Aorta (tissue), 5 donors: ENCODE data around the gene PLAC8L1. TPM values are rescaled to one million over a fixed set of nuclear protein-coding genes. Genes with fewer than 3 reads are reported as not detected.
"Not testable (repeated sequence)": the region's sequence is repeated elsewhere in the genome, so short reads cannot be mapped to it uniquely, and the experiment has no call there.

Experiments used
- ATAC-seq: fragments of 200-7000 bp; cut with Tn5 transposase; one replicate; pipeline ENCODE4 v1.9.1; 2022; ENCODE audit warnings: moderate library complexity; ENCODE audit not compliant: low FRiP score
- DNase-seq, 2 donors: peaks; one replicate each; pipeline ENCODE4 v3.0.0-alpha.2; 2020
- H3K27ac ChIP-seq, 2 donors: one replicate each; pipeline ENCODE4 v1.5.1; 2013; ENCODE audit warnings: low read length in 2 of 2, mild to moderate bottlenecking in 2 of 2, moderate library complexity in 2 of 2, control low read depth in 1 of 2, inconsistent platforms in 1 of 2, low read depth in 1 of 2
- H3K27me3 ChIP-seq, 2 donors: one replicate each; pipeline ENCODE4 v1.6.1; 2013; ENCODE audit warnings: control low read depth in 1 of 2, low read length in 1 of 2, mild to moderate bottlenecking in 1 of 2, moderate library complexity in 1 of 2; ENCODE audit not compliant: insufficient read depth in 2 of 2, control insufficient read depth in 1 of 2
- H3K36me3 ChIP-seq, 2 donors: one replicate each; pipeline ENCODE4 v1.6.1; 2013; ENCODE audit warnings: control low read depth in 1 of 2, low read length in 1 of 2, mild to moderate bottlenecking in 1 of 2; ENCODE audit not compliant: insufficient read depth in 2 of 2, control insufficient read depth in 1 of 2
- H3K4me1 ChIP-seq, 2 donors: one replicate each; pipeline ENCODE4 v1.6.1; 2013; ENCODE audit warnings: low read length in 2 of 2, control low read depth in 1 of 2, mild to moderate bottlenecking in 1 of 2, moderate library complexity in 1 of 2; ENCODE audit not compliant: insufficient read depth in 2 of 2, control insufficient read depth in 1 of 2
- H3K4me3 ChIP-seq, 2 donors: one replicate each; pipeline ENCODE4 v1.5.1; 2013; ENCODE audit warnings: low read length in 2 of 2, control low read depth in 1 of 2, mild to moderate bottlenecking in 1 of 2
- H3K9me3 ChIP-seq: one replicate; pipeline ENCODE4 v1.6.1; 2013; ENCODE audit warnings: mild to moderate bottlenecking, low read length; ENCODE audit not compliant: control insufficient read depth
- WGBS, 2 donors: extraction: QIAGEN DNeasy Blood & Tissue Kit; methylation state at CpG; one replicate each; pipeline ENCODE4 v1.1.7; 2013; 5-methylcytosine and 5-hydroxymethylcytosine counted together
- intact Hi-C, 2 donors: fragments of 100-400 bp; cut with DNase I; formaldehyde crosslinking; loops; one replicate each; pipeline versions ENCODE4 v1.14.2 to v1.15.0; 2022
- polyA plus RNA-seq, 2 donors: library from polyadenylated mRNA; stranded (reverse); fragments of 200-250 nt; gene quantifications; one replicate each; pipeline ENCODE4 v1.2.3, GENCODE V29; 2013
- total RNA-seq, 2 donors: library from RNA; stranded (reverse); fragmentation: NEBNext Ultra II Directional; extraction: Animal tissue kit (Norgen Biotek cat#: 25700); gene quantifications; one replicate each; pipeline ENCODE4 v1.2.1, GENCODE V29; 2021
- donor health status: healthy with polysubstance abuse.
- donor health status: Bipolar disorder and iron deficiency.
- donor health status: DM: no; HTN: no; CAD: no.
- donor health status: DM: no; HTN: no; CAD: no.
- donor health status: DM: yes; HTN: yes; CAD: no.

PLAC8L1 gene
- total and polyA plus RNA-seq, 4 donors, result 0.84 to 0.87 TPM; not detected in 2

DNA sequence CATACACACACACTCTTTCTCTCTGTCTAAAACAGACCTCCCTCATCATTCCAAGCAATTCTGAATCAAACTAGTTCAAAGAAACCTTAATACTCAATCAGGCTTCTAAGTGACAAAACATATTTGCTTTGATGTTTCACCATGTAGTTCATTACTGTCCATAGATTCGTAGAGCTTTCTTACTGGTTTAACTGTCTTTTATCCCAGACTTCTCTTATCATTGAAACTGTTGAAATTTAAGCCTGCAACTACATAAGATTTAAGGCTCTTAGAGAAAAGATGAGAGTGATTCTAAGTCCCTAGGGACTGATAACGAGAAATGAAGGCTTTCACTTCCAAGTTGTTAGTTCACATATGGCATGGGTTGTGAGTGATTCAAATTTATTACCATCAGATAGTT is 11.0 kb upstream of the PLAC8L1 start:
- intact Hi-C loops, result no loop called here

DNA sequence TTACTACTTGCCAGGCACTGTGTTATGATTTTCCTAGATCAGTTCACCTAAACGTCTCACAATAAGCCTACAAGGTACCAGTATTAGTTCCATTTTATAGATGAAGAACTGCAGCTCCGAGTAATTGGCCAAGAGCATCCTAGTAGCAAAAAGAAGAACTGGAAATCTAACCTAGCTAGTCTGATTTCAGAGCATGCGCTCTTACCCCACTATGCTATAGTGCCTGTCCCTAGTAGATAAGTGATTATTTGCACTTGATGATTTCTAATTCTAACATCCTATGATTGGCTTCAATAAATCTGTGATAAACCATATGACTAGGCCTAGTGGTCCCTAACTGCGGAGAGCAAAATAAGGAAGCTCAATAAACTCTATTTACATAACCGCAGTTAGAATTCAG is 7.1 kb upstream of the PLAC8L1 start:
- no peaks in the 10 kb centered on the region for H3K27me3 ChIP-seq
- peaks cover 0 to 2% of the 10 kb centered on the region in 2 donors for H3K4me1 ChIP-seq
- ATAC-seq, result no peak
- no peak overlapping the region for H3K4me3 ChIP-seq
- H3K27ac ChIP-seq, result no peak overlapping the region
- WGBS, 2 donors, result 77 to 92% methylated on average over 5 of the region's 5 CpGs
- peaks cover 0 to 2% of the 10 kb centered on the region in 2 donors for H3K36me3 ChIP-seq
- DNase-seq, result no peak
- H3K9me3 ChIP-seq, result no peaks in the 10 kb centered on the region
- intact Hi-C loops, result no loop called here

More for the DNA sequence above, 11.0 kb upstream of the PLAC8L1 start:
- Histone ChIP-seq H3K4me3 (no peak overlapping the region), H3K36me3 (peaks cover 0 to 4% of the 10 kb centered on the region in 2 donors), H3K27ac (no peak overlapping the region), H3K27me3 (no peaks in the 10 kb centered on the region), H3K4me1 (peaks cover 0 to 2% of the 10 kb centered on the region in 2 donors), H3K9me3 (no peaks in the 10 kb centered on the region)
- ATAC-seq (no peak), DNase-seq (no peak)
- WGBS, 2 donors, result 53 to 59% methylated on average over 2 of the region's 2 CpGs

DNA sequence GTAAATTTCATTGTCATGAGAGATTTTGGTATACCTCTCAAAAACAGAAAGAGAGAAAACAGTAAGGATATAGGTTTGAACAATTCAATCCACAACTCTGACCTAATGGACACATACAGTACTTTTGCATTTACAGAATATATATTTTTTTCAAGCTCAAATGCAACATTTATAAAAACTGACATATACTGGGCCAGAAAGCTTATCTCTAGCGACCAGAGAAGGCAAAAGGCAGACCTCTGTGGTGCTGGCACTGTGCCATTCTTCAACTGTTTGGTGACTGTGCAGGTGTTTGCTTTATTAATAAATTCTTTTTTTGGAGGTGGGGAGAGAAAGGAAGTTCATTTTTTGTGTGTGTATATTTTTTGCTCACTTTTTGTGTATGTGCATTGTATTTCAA is 6.0 kb upstream of the PLAC8L1 start:
- no peaks in the 10 kb centered on the region for H3K9me3 ChIP-seq
- intact Hi-C loops, result no loop called here
- H3K27ac ChIP-seq, result no peak overlapping the region
- H3K27me3 ChIP-seq, result no peaks in the 10 kb centered on the region
- no peak overlapping the region for H3K4me3 ChIP-seq
- DNase-seq (no peak), ATAC-seq (no peak)
- WGBS, 2 donors, result 29 to 33% methylated on average over 1 of the region's 1 CpG
- H3K4me1 ChIP-seq, result peaks cover 0 to 2% of the 10 kb centered on the region in 2 donors
- H3K36me3 ChIP-seq, result peaks cover 0 to 2% of the 10 kb centered on the region in 2 donors

DNA sequence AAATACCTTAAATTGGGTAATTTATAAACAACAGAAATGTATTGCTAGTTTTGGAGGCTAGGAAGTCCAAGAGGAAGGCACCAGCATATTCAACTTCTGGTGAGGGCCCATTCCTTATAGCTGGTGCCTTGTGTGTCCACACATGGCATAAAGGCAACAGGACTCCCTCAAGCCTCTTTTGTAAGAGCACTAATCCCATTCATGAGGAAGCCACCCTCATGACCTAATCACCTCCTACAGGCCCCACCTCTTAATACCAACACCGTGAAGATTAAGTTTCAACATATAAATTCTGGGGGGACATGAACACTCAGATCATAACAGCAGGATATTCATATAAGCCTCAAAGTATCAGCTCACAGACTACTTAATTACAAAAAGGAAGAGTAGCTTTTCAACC is 4.0 kb upstream of the PLAC8L1 start:
- Histone ChIP-seq H3K9me3 (no peaks in the 10 kb centered on the region), H3K27ac (no peak overlapping the region), H3K4me3 (no peak overlapping the region), H3K27me3 (no peaks in the 10 kb centered on the region), H3K4me1 (peaks cover 0 to 2% of the 10 kb centered on the region in 2 donors), H3K36me3 (peaks cover 0 to 7% of the 10 kb centered on the region in 2 donors)
- ATAC-seq, result no peak
- DNase-seq, result no peak
- intact Hi-C loops, result no loop called here
- 87 to 96% methylated on average over 1 of the region's 1 CpG for WGBS, 2 donors

GRCh38 chr5:146108870-146109269 is 3.5 kb upstream of the PLAC8L1 start:
- not testable (repeated sequence) for H3K4me1 ChIP-seq
- WGBS, 2 donors, result 91 to 95% methylated on average over 2 of the region's 2 CpGs

DNA sequence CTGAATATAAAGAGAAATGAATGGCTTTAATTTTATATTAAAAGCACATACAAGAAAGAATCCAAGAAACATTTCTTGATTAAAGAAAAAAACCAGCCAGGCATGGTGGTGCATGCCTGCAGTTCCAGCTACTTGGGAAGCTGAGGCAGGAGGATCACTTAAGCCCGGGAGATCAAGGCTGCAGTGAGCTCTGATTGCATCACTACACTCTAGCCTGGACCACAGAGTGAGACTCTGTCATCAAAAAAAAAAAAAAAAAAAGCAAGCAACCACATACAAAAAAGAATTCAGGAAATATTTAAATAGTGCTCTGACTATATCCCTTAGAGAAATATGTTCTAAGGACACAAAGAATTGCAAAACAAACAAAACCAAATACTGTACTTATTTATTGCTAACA is 2.5 kb upstream of the PLAC8L1 start:
- intact Hi-C loops, result no loop called here
- 31 to 86% methylated on average over 1 of the region's 1 CpG for WGBS, 2 donors
- Histone ChIP-seq H3K27me3 (no peaks in the 10 kb centered on the region), H3K4me3 (no peak overlapping the region), H3K9me3 (no peaks in the 10 kb centered on the region), H3K36me3 (peaks cover 0 to 5% of the 10 kb centered on the region in 2 donors), H3K27ac (no peak overlapping the region), H3K4me1 (peaks cover 0 to 2% of the 10 kb centered on the region in 2 donors)
- no peak for DNase-seq
- no peak for ATAC-seq

More at GRCh38 chr5:146108870-146109269, 3.5 kb upstream of the PLAC8L1 start:
- H3K9me3 ChIP-seq, DNase-seq, H3K4me3 ChIP-seq, intact Hi-C loops, H3K27me3 ChIP-seq, ATAC-seq, H3K27ac ChIP-seq, H3K36me3 ChIP-seq: not testable (repeated sequence)

DNA sequence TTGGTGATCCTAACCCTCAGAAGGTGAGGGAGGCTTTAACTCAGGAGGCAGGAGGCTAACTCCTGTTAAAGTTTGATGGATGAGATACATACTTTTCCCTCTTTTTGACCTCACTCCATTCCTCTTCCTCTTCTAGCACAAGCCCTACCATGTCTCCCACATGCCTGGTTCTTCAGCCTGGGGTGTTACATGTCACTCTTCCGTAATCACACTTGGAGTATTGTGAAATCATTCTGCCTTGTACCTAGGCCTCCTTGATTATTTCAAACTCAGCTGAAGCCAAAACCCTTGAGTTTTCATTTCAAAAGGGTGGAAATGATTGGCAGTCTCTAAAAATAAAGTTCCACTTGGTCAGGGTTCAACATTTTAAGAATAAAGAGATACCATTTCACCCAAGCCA is 1.8 kb downstream of the PLAC8L1 start:
- no peaks in the 10 kb centered on the region for H3K9me3 ChIP-seq
- H3K4me3 ChIP-seq, result no peak overlapping the region
- H3K36me3 ChIP-seq, result peaks cover 0 to 5% of the 10 kb centered on the region in 2 donors
- DNase-seq, result no peak
- WGBS, 2 donors, result 0 to 33% methylated on average over 1 of the region's 1 CpG
- ATAC-seq, result no peak
- no peak overlapping the region for H3K27ac ChIP-seq
- no peaks in the 10 kb centered on the region for H3K27me3 ChIP-seq
- no peaks in the 10 kb centered on the region for H3K4me1 ChIP-seq
- intact Hi-C loops, result no loop called here

- 12% methylated on average over 2 of the region's 2 CpGs for WGBS, 2 donors
- Histone ChIP-seq H3K27me3 (no peaks in the 10 kb centered on the region), H3K27ac (no peak overlapping the region), H3K9me3 (no peaks in the 10 kb centered on the region), H3K4me1 (no peaks in the 10 kb centered on the region), H3K4me3 (no peak overlapping the region), H3K36me3 (peaks cover 0 to 5% of the 10 kb centered on the region in 2 donors)
- intact Hi-C loops, result no loop called here
- no peak for DNase-seq
- no peak for ATAC-seq
Measured at GRCh38 chr5:146101646-146102045, 3.7 kb downstream of the PLAC8L1 start.

GRCh38 chr5:146098047-146098446 is 7.3 kb downstream of the PLAC8L1 start:
- H3K4me1 ChIP-seq, result no peaks in the 10 kb centered on the region
- no peaks in the 10 kb centered on the region for H3K9me3 ChIP-seq
- no peak for DNase-seq
- 90 to 96% methylated on average over 6 of the region's 6 CpGs for WGBS, 2 donors
- no peaks in the 10 kb centered on the region for H3K27me3 ChIP-seq
- no peak overlapping the region for H3K27ac ChIP-seq
- no peak for ATAC-seq
- no peaks in the 10 kb centered on the region for H3K36me3 ChIP-seq
- intact Hi-C loops, result no loop called here
- no peak overlapping the region for H3K4me3 ChIP-seq
